K562 (cell line): ENCODE measurements around the gene PPP1R15B. TPM values are rescaled to one million over a fixed set of nuclear protein-coding genes. Genes with fewer than 3 reads are reported as not detected.
A peak's percentile ranks its signal among the peaks of the same experiment; 100 is the strongest.

ENCODE experiments used
- ARID3B ChIP-seq: fragments of 250-450 bp; sonication (Bioruptor Pico); IDR thresholded peaks from 2 replicates; pipeline ENCODE4 v1.4.0; 2020; ENCODE audit warnings: borderline replicate concordance
- ATF2 ChIP-seq: sonication (generic); formaldehyde crosslinking; IDR thresholded peaks from 2 replicates; pipeline ENCODE4 v1.8.1; 2022; ENCODE audit warnings: missing genetic modification reagents
- ATF7 ChIP-seq: fragments of 450-650 bp; IDR thresholded peaks from 2 replicates; pipeline ENCODE4 v1.7.1; 2014; ENCODE audit warnings: mild to moderate bottlenecking, moderate library complexity
- BRCA1 ChIP-seq, 2 experiments: fragments of 450-650 bp in 1 of 2; sonication (generic) in 1 of 2; formaldehyde crosslinking in 1 of 2; IDR thresholded peaks; 2 replicates each; pipeline versions ENCODE4 v1.5.0 to v1.6.1; 2017 to 2020; ENCODE audit warnings: mild to moderate bottlenecking in 1 of 2, missing genetic modification reagents in 1 of 2
- E2F6 ChIP-seq, 2 experiments: IDR thresholded peaks; 2 replicates each; pipeline ENCODE4 v1.6.1; 2011; ENCODE audit warnings: borderline replicate concordance in 1 of 2, control low read depth in 1 of 2, low read depth in 1 of 2, low read length in 1 of 2, mild to moderate bottlenecking in 1 of 2, mixed read lengths in 1 of 2, moderate library complexity in 1 of 2; ENCODE audit not compliant: insufficient read depth in 1 of 2, insufficient read length in 1 of 2, poor library complexity in 1 of 2, severe bottlenecking in 1 of 2; ENCODE audit errors: extremely low read depth in 1 of 2
- HDAC6 ChIP-seq: IDR thresholded peaks from 2 replicates; pipeline ENCODE4 v1.6.1; 2012; ENCODE audit warnings: low read depth, mild to moderate bottlenecking, control low read depth, inconsistent platforms, low read length, moderate library complexity
- PCBP1 ChIP-seq: fragments of 200-400 bp; formaldehyde crosslinking; IDR thresholded peaks from 2 replicates; pipeline ENCODE4 v1.6.1; 2018; ENCODE audit warnings: mild to moderate bottlenecking, low read depth, low read length; ENCODE audit not compliant: poor library complexity, severe bottlenecking
- TGIF2 ChIP-seq: sonication (generic); formaldehyde crosslinking; IDR thresholded peaks from 2 replicates; pipeline ENCODE4 v1.8.1; 2022; ENCODE audit warnings: mild to moderate bottlenecking, missing genetic modification reagents, moderate library complexity
- ZNF239 ChIP-seq: fragments of 250-450 bp; sonication (Bioruptor Pico); IDR thresholded peaks from 2 replicates; pipeline ENCODE4 v1.4.0; 2020; ENCODE audit warnings: mild to moderate bottlenecking
- ZNF280A ChIP-seq: fragments of 450-650 bp; IDR thresholded peaks from 2 replicates; pipeline ENCODE4 v1.6.1; 2018; ENCODE audit warnings: mild to moderate bottlenecking, low read depth; ENCODE audit not compliant: partially characterized antibody
- ZNF3 ChIP-seq: fragments of 250-450 bp; sonication (Bioruptor Pico); IDR thresholded peaks from 2 replicates; pipeline ENCODE4 v1.5.0; 2021; ENCODE audit warnings: mild to moderate bottlenecking, moderate library complexity
- ZNF592 ChIP-seq: fragments of 450-650 bp; IDR thresholded peaks from 2 replicates; pipeline ENCODE4 v1.6.1; 2017; ENCODE audit warnings: antibody characterized with exemption, mild to moderate bottlenecking
- ZNF717 ChIP-seq: fragments of 250-450 bp; sonication (Bioruptor Pico); IDR thresholded peaks from 2 replicates; pipeline ENCODE4 v1.5.0; 2021
- ZNF830 ChIP-seq: fragments of 250-450 bp; sonication (Bioruptor Pico); IDR thresholded peaks from 2 replicates; pipeline ENCODE4 v1.5.0; 2021; ENCODE audit warnings: mild to moderate bottlenecking
- polyA plus RNA-seq, 8 experiments: library from polyadenylated mRNA; depleted of rRNA in 4 of 8; stranded (reverse) in 5 of 8; unstranded in 3 of 8; fragments of >200 nt; fragmentation: Nextera tagmentation in 2 of 8; fragmentation: Illumina TruSeq in 1 of 8; extraction: Ambion mirVana in 2 of 8; extraction: Trizol in 1 of 8; gene quantifications; 2 replicates each; pipeline versions ENCODE4 v1.2.1 to v1.2.3, GENCODE V29; 2011 to 2014; ENCODE audit warnings: inconsistent platforms in 1 of 8, missing spikeins in 1 of 8
- total RNA-seq, 7 experiments: library from RNA; depleted of rRNA in 6 of 7; stranded (reverse); fragments of >200 nt in 6 of 7; fragmentation: Illumina TruSeq in 2 of 7; extraction: Trizol in 2 of 7; gene quantifications; 2 replicates each; pipeline versions ENCODE4 v1.2.1 to v1.2.3, GENCODE V29; 2011 to 2021; ENCODE audit warnings: low replicate concordance in 1 of 7

The PPP1R15B gene
- total and polyA plus RNA-seq, 9 of the 15 experiments (the other 6 are each of a cell fraction or from before 2014, with no cell fraction given): 17.0 to 48.1 (median 30.8) TPM

- no peak for TF ChIP-seq ARID3B (CRISPR knock-in tag)
- no peak for TF ChIP-seq ZNF592
- TF ChIP-seq TGIF2 (CRISPR knock-in tag): no peak
- TF ChIP-seq ZNF239 (CRISPR knock-in tag): no peak
- no peak for TF ChIP-seq ZNF3
- no peak for TF ChIP-seq BRCA1 (IDR thresholded peaks at IDR 0.05)
- TF ChIP-seq BRCA1 (CRISPR knock-in tag; IDR thresholded peaks at IDR 0.05): no peak
- no peak for TF ChIP-seq PCBP1
- no peak for TF ChIP-seq ZNF280A
- no peak for TF ChIP-seq ATF2
- TF ChIP-seq ZNF717 (CRISPR knock-in tag): no peak
- no peak for TF ChIP-seq ZNF830 (CRISPR knock-in tag)
- TF ChIP-seq HDAC6: no peak
- TF ChIP-seq ATF7: peak; percentile 19; the same call in 1 of the 2 replicates
- TF ChIP-seq E2F6 (IDR thresholded peaks at IDR 0.05; ENCODE audit: borderline replicate concordance in 1 of 2, extremely low read depth in 1 of 2, insufficient read depth in 1 of 2, insufficient read length in 1 of 2, low read depth in 1 of 2, low read length in 1 of 2, poor library complexity in 1 of 2, severe bottlenecking in 1 of 2): no peak
These were observed 13.2 kb downstream of the PPP1R15B start (continued) for GRCh38 chr1:204398197-204399125.
